ENCODE results near the gene MCM3AP.

DNA sequence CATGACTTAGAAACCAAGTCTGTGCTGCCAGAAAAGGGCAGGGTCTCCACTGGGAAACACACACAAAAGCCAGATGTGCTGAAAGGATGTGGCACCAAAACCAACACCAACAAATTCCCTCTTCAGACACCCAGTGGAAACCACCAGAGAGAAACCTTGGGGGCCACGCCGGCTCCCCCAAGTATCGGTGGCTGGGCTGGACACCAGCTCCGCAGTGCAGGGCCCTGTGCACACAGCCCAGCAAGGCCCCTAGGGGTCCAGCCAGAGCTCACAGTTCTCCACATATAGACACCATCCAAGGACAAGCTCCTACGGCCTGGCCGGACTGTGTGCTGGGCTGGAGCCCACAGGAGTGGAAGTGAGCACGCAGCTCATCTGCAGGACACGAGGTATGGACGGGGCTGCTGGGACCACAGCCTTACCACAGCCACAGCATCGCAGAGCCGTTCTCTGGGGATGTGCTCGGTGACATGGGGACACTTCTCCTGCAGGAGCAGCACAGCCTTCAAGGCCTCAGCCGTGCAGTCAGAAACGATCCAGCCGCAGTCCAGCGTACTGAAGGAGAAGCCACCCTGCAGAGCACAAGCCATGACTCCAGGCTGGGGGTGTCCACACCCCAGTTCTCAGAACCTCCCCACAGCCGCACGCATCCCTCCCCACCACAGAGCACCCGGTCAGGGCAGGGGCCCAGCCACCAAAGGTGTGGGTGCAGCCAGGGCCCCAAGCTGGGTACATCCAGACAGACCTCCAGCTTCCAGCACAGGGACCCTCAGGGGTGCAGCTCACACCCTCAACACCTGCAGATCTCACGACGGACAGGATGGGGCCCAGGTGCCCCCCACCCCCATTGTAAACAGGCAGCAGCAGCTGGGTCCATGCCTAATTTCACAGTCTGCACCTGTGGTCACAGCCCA lies 78.1 kb downstream of the MCM3AP start:
- TF ChIP-seq EZH2phosphoT487 (IDR thresholded peaks at IDR 0.05; ENCODE audit: insufficient read depth, low read depth) (no peak), EZH2 (IDR thresholded peaks at IDR 0.05; ENCODE audit: insufficient read depth, poor library complexity, severe bottlenecking) (no peak)
